ENCODE measurements around the gene S100A14. TPM values are rescaled to one million over a fixed set of nuclear protein-coding genes. Genes with fewer than 3 reads are reported as not detected.
A peak's percentile ranks its signal among the peaks of the same experiment; 100 is the strongest.

Gene S100A14
- not detected for total RNA-seq

- POLR2A ChIA-PET: interaction anchor here (1.2 kb wide), 1 partner anchor 17 kb away, joined by 5 read pairs; the partner anchor contains the start of gene CHTOP
- Mint-ChIP-seq H3K27ac (no peak within 1 kb of the TSS), H3K36me3 (no peaks in the 10 kb centered on the region), H3K27me3 (peaks cover 3% of the 10 kb centered on the region), H3K4me3 (no peak within 1 kb of the TSS), H3K9me3 (no peaks in the 10 kb centered on the region), H3K4me1 (no peaks in the 10 kb centered on the region)
- DNase-seq (no peak), ATAC-seq (ENCODE audit: low read depth) (no peak)
These were observed at the start of gene S100A14 for GRCh38 chr1:153616144-153616916. Gene S100A14, minus strand, starts transcription at chr1:153616325. Its CDS starts 467 bp downstream, at chr1:153615858.

GRCh38 chr1:153663211-153663610 is 47.1 kb upstream of the S100A14 start:
- H3K9me3 Mint-ChIP-seq: no peaks in the 10 kb centered on the region
- no peak overlapping the region for H3K4me3 Mint-ChIP-seq
- POLR2A ChIA-PET: no interaction called here
- H3K36me3 Mint-ChIP-seq: peaks cover 41% of the 10 kb centered on the region
- H3K27me3 Mint-ChIP-seq: no peaks in the 10 kb centered on the region
- ATAC-seq (ENCODE audit: low read depth) (no peak), DNase-seq (peak; percentile 2)
- no peak overlapping the region for H3K27ac Mint-ChIP-seq
- H3K4me1 Mint-ChIP-seq: peaks cover 23% of the 10 kb centered on the region

GRCh38 chr1:153662269-153662668 is 46.1 kb upstream of the S100A14 start:
- ATAC-seq (ENCODE audit: low read depth): no peak
- DNase-seq: peak; percentile 1
- POLR2A ChIA-PET: interaction anchor here (1.8 kb wide), 1 partner anchor 28 kb away, joined by 12 read pairs; the partner anchor contains the start of gene CHTOP
- H3K4me3 Mint-ChIP-seq: no peak overlapping the region
- H3K36me3 Mint-ChIP-seq: peaks cover 32% of the 10 kb centered on the region
- no peaks in the 10 kb centered on the region for H3K9me3 Mint-ChIP-seq
- peaks cover 19% of the 10 kb centered on the region for H3K4me1 Mint-ChIP-seq
- no peaks in the 10 kb centered on the region for H3K27me3 Mint-ChIP-seq
- peak overlapping the region; percentile 44 for H3K27ac Mint-ChIP-seq

- Mint-ChIP-seq H3K36me3 (peaks cover 29% of the 10 kb centered on the region), H3K27me3 (no peaks in the 10 kb centered on the region), H3K9me3 (no peaks in the 10 kb centered on the region), H3K4me1 (peaks cover 19% of the 10 kb centered on the region), H3K4me3 (no peak overlapping the region), H3K27ac (no peak overlapping the region)
- ATAC-seq (ENCODE audit: low read depth) (no peak), DNase-seq (peak; percentile 3)
- POLR2A ChIA-PET: interaction anchor here (1.8 kb wide), 1 partner anchor 27 kb away, joined by 12 read pairs; the partner anchor contains the start of gene CHTOP
These were observed 45.1 kb upstream of the S100A14 start for GRCh38 chr1:153661111-153661708.

- H3K4me1 Mint-ChIP-seq: peaks cover 18% of the 10 kb centered on the region
- no peaks in the 10 kb centered on the region for H3K9me3 Mint-ChIP-seq
- DNase-seq (peak; percentile 25), ATAC-seq (ENCODE audit: low read depth) (no peak)
- no peaks in the 10 kb centered on the region for H3K27me3 Mint-ChIP-seq
- peaks cover 19% of the 10 kb centered on the region for H3K36me3 Mint-ChIP-seq
- peak overlapping the region; percentile 95 for H3K4me3 Mint-ChIP-seq
- peak overlapping the region; percentile 89 for H3K27ac Mint-ChIP-seq
- POLR2A ChIA-PET: interaction anchor here (1.4 to 2.3 kb wide), 6 partner anchors 9 to 68 kb away, joined by 5 to 16 read pairs (median 6); partner anchors contain the start of genes CHTOP, ILF2 and INTS3
These were observed 43.5 kb upstream of the S100A14 start for GRCh38 chr1:153659656-153660055.

GRCh38 chr1:153659175-153659534 is 43.0 kb upstream of the S100A14 start:
- Mint-ChIP-seq H3K36me3 (peaks cover 17% of the 10 kb centered on the region), H3K4me3 (peak overlapping the region; percentile 95), H3K9me3 (no peaks in the 10 kb centered on the region), H3K27me3 (no peaks in the 10 kb centered on the region), H3K4me1 (peaks cover 18% of the 10 kb centered on the region), H3K27ac (peak overlapping the region; percentile 89)
- DNase-seq (no peak), ATAC-seq (ENCODE audit: low read depth) (no peak)
- POLR2A ChIA-PET: interaction anchor here (0.6 to 2.3 kb wide), 11 partner anchors 10 to 331 kb away, joined by 3 to 16 read pairs (median 5); partner anchors contain the start of genes CHTOP, ILF2, INTS3 and RPS27

- POLR2A ChIA-PET: interaction anchor here (0.6 to 2.3 kb wide), 12 partner anchors 10 to 332 kb away, joined by 3 to 16 read pairs (median 5); partner anchors contain the start of genes CHTOP, ILF2, INTS3 and RPS27
- H3K4me3 Mint-ChIP-seq: peak within 1 kb of the TSS; percentile 95
- ATAC-seq (ENCODE audit: low read depth) (peak; percentile 100), DNase-seq (peak; percentile 95)
- peak within 1 kb of the TSS; percentile 89 for H3K27ac Mint-ChIP-seq
- no peaks in the 10 kb centered on the region for H3K27me3 Mint-ChIP-seq
- peaks cover 18% of the 10 kb centered on the region for H3K4me1 Mint-ChIP-seq
- no peaks in the 10 kb centered on the region for H3K9me3 Mint-ChIP-seq
- H3K36me3 Mint-ChIP-seq: peaks cover 13% of the 10 kb centered on the region
These were observed 42.5 kb upstream of the S100A14 start, which contains the start of gene SNAPIN for GRCh38 chr1:153658400-153659174. Gene SNAPIN, plus strand, starts transcription at chr1:153658703. Its CDS starts 41 bp downstream, at chr1:153658744.

GRCh38 chr1:153655333-153655732 is 39.2 kb upstream of the S100A14 start:
- no peaks in the 10 kb centered on the region for H3K9me3 Mint-ChIP-seq
- ATAC-seq (ENCODE audit: low read depth) (no peak), DNase-seq (peak; percentile 7)
- H3K36me3 Mint-ChIP-seq: no peaks in the 10 kb centered on the region
- H3K4me3 Mint-ChIP-seq: no peak overlapping the region
- no peaks in the 10 kb centered on the region for H3K27me3 Mint-ChIP-seq
- no peak overlapping the region for H3K27ac Mint-ChIP-seq
- peaks cover 13% of the 10 kb centered on the region for H3K4me1 Mint-ChIP-seq
- POLR2A ChIA-PET: interaction anchor here (2.1 kb wide), 1 partner anchor 21 kb away, joined by 11 read pairs; the partner anchor contains the start of gene CHTOP

- Mint-ChIP-seq H3K4me1 (peaks cover 16% of the 10 kb centered on the region), H3K4me3 (no peak overlapping the region), H3K27ac (no peak overlapping the region), H3K27me3 (no peaks in the 10 kb centered on the region), H3K36me3 (no peaks in the 10 kb centered on the region), H3K9me3 (no peaks in the 10 kb centered on the region)
- peak; percentile 3 for DNase-seq
- no peak for ATAC-seq (ENCODE audit: low read depth)
- POLR2A ChIA-PET: interaction anchor here (1.1 to 1.5 kb wide), 3 partner anchors 9 to 19 kb away, joined by 3 to 4 read pairs (median 4); partner anchors contain the start of gene CHTOP
These were observed 36.8 kb upstream of the S100A14 start for GRCh38 chr1:153652805-153653500.

GRCh38 chr1:153651771-153652170 is 35.6 kb upstream of the S100A14 start:
- no peaks in the 10 kb centered on the region for H3K9me3 Mint-ChIP-seq
- H3K36me3 Mint-ChIP-seq: peaks cover 6% of the 10 kb centered on the region
- H3K4me1 Mint-ChIP-seq: peaks cover 14% of the 10 kb centered on the region
- H3K27me3 Mint-ChIP-seq: no peaks in the 10 kb centered on the region
- POLR2A ChIA-PET: interaction anchor here (1.1 to 1.6 kb wide), 2 partner anchors 17 to 18 kb away, joined by 3 to 5 read pairs; partner anchors contain the start of gene CHTOP
- ATAC-seq (ENCODE audit: low read depth) (no peak), DNase-seq (peak; percentile 15)
- H3K4me3 Mint-ChIP-seq: no peak overlapping the region
- H3K27ac Mint-ChIP-seq: no peak overlapping the region

- H3K4me3 Mint-ChIP-seq: peak overlapping the region; percentile 17
- H3K36me3 Mint-ChIP-seq: peaks cover 18% of the 10 kb centered on the region
- H3K9me3 Mint-ChIP-seq: no peaks in the 10 kb centered on the region
- POLR2A ChIA-PET: interaction anchor here (0.6 to 5.8 kb wide), 8 partner anchors 10 to 1323 kb away, joined by 3 to 44 read pairs (median 4); partner anchors contain the start of gene CHTOP
- H3K4me1 Mint-ChIP-seq: peaks cover 29% of the 10 kb centered on the region
- no peaks in the 10 kb centered on the region for H3K27me3 Mint-ChIP-seq
- peak; percentile 14 for ATAC-seq (ENCODE audit: low read depth)
- DNase-seq: peak; percentile 36
- peak overlapping the region; percentile 86 for H3K27ac Mint-ChIP-seq
These were observed 33.7 kb upstream of the S100A14 start for GRCh38 chr1:153649863-153650235.

All from activated naive CD8-positive, alpha-beta T cell treated with anti-CD3 and anti-CD28 coated beads, Interleukin-2, amount 10 ng/mL, durations not matched to agents 7 days and 5 days (primary cell).